ENCODE data around the gene C4orf36.

C4orf36 gene

GRCh38 chr4:86848136-86848535, 44.1 kb downstream of the C4orf36 start:
- H3K9me3 ChIP-seq (ENCODE audit: control insufficient read depth, low read length) = no peaks in the 10 kb centered on the region
- no peaks in the 10 kb centered on the region for H3K36me3 ChIP-seq (ENCODE audit: control insufficient read depth, insufficient read depth, low read length, severe bottlenecking)
- H3K4me3 ChIP-seq (ENCODE audit: low read length) = peak overlapping the region; percentile 44
- H3K27me3 ChIP-seq (replicated peaks; ENCODE audit: control insufficient read depth, insufficient read depth, low read length) = no peaks in the 10 kb centered on the region
- H3K4me1 ChIP-seq (ENCODE audit: control insufficient read depth, insufficient read depth, low read length) = peaks cover 28% of the 10 kb centered on the region
- DNase-seq (ENCODE audit: low read depth) = no peak
- peak overlapping the region; percentile 21 for H3K9ac ChIP-seq (ENCODE audit: low read length)

- no peak overlapping the region for H3K9ac ChIP-seq (ENCODE audit: low read length)
These were observed 44.7 kb downstream of the C4orf36 start for GRCh38 chr4:86847571-86847970.

GRCh38 chr4:86846921-86847320, 45.3 kb downstream of the C4orf36 start:
- Histone ChIP-seq H3K9ac (ENCODE audit: low read length) (no peak overlapping the region), H3K36me3 (ENCODE audit: control insufficient read depth, insufficient read depth, low read length, severe bottlenecking) (no peaks in the 10 kb centered on the region), H3K4me3 (ENCODE audit: low read length) (no peak overlapping the region)

More at GRCh38 chr4:86847571-86847970, 44.7 kb downstream of the C4orf36 start:
- Histone ChIP-seq H3K36me3 (ENCODE audit: control insufficient read depth, insufficient read depth, low read length, severe bottlenecking) (no peaks in the 10 kb centered on the region), H3K9me3 (ENCODE audit: control insufficient read depth, low read length) (no peaks in the 10 kb centered on the region), H3K4me3 (ENCODE audit: low read length) (peak overlapping the region; percentile 44), H3K4me1 (ENCODE audit: control insufficient read depth, insufficient read depth, low read length) (peaks cover 28% of the 10 kb centered on the region), H3K27me3 (replicated peaks; ENCODE audit: control insufficient read depth, insufficient read depth, low read length) (no peaks in the 10 kb centered on the region)
- DNase-seq (ENCODE audit: low read depth) = no peak

GRCh38 chr4:86845593-86845992, 46.6 kb downstream of the C4orf36 start:
- Histone ChIP-seq H3K4me1 (ENCODE audit: control insufficient read depth, insufficient read depth, low read length) (peaks cover 28% of the 10 kb centered on the region), H3K4me3 (ENCODE audit: low read length) (no peak overlapping the region), H3K9ac (ENCODE audit: low read length) (no peak overlapping the region), H3K27me3 (replicated peaks; ENCODE audit: control insufficient read depth, insufficient read depth, low read length) (no peaks in the 10 kb centered on the region), H3K36me3 (ENCODE audit: control insufficient read depth, insufficient read depth, low read length, severe bottlenecking) (no peaks in the 10 kb centered on the region), H3K9me3 (ENCODE audit: control insufficient read depth, low read length) (no peaks in the 10 kb centered on the region)
- no peak for DNase-seq (ENCODE audit: low read depth)

More at GRCh38 chr4:86846921-86847320, 45.3 kb downstream of the C4orf36 start:
- peak; percentile 20 for DNase-seq (ENCODE audit: low read depth)
- no peaks in the 10 kb centered on the region for H3K27me3 ChIP-seq (replicated peaks; ENCODE audit: control insufficient read depth, insufficient read depth, low read length)
- peaks cover 28% of the 10 kb centered on the region for H3K4me1 ChIP-seq (ENCODE audit: control insufficient read depth, insufficient read depth, low read length)
- H3K9me3 ChIP-seq (ENCODE audit: control insufficient read depth, low read length) = no peaks in the 10 kb centered on the region

- no peak overlapping the region for H3K9ac ChIP-seq (ENCODE audit: low read length)
- H3K9me3 ChIP-seq (ENCODE audit: control insufficient read depth, low read length) = no peaks in the 10 kb centered on the region
- no peak for DNase-seq (ENCODE audit: low read depth)
- no peaks in the 10 kb centered on the region for H3K27me3 ChIP-seq (replicated peaks; ENCODE audit: control insufficient read depth, insufficient read depth, low read length)
- no peaks in the 10 kb centered on the region for H3K36me3 ChIP-seq (ENCODE audit: control insufficient read depth, insufficient read depth, low read length, severe bottlenecking)
- H3K4me3 ChIP-seq (ENCODE audit: low read length) = no peak overlapping the region
- peaks cover 9% of the 10 kb centered on the region for H3K4me1 ChIP-seq (ENCODE audit: control insufficient read depth, insufficient read depth, low read length)
These were observed 50.9 kb downstream of the C4orf36 start for GRCh38 chr4:86841309-86841708.

GRCh38 chr4:86840858-86841257, 51.4 kb downstream of the C4orf36 start:
- Histone ChIP-seq H3K27me3 (replicated peaks; ENCODE audit: control insufficient read depth, insufficient read depth, low read length) (no peaks in the 10 kb centered on the region), H3K4me1 (ENCODE audit: control insufficient read depth, insufficient read depth, low read length) (peaks cover 9% of the 10 kb centered on the region), H3K4me3 (ENCODE audit: low read length) (no peak overlapping the region), H3K9me3 (ENCODE audit: control insufficient read depth, low read length) (no peaks in the 10 kb centered on the region), H3K9ac (ENCODE audit: low read length) (no peak overlapping the region), H3K36me3 (ENCODE audit: control insufficient read depth, insufficient read depth, low read length, severe bottlenecking) (no peaks in the 10 kb centered on the region)
- peak; percentile 12 for DNase-seq (ENCODE audit: low read depth)

GRCh38 chr4:86837691-86838503, 54.3 kb downstream of the C4orf36 start:
- peak; percentile 19 for DNase-seq (ENCODE audit: low read depth)
- Histone ChIP-seq H3K4me1 (ENCODE audit: control insufficient read depth, insufficient read depth, low read length) (peaks cover 19% of the 10 kb centered on the region), H3K4me3 (ENCODE audit: low read length) (no peak overlapping the region)

GRCh38 chr4:86835677-86836076, 56.5 kb downstream of the C4orf36 start:
- Histone ChIP-seq H3K4me3 (ENCODE audit: low read length) (no peak overlapping the region), H3K9ac (ENCODE audit: low read length) (no peak overlapping the region), H3K9me3 (ENCODE audit: control insufficient read depth, low read length) (no peaks in the 10 kb centered on the region), H3K36me3 (ENCODE audit: control insufficient read depth, insufficient read depth, low read length, severe bottlenecking) (no peaks in the 10 kb centered on the region), H3K4me1 (ENCODE audit: control insufficient read depth, insufficient read depth, low read length) (peaks cover 31% of the 10 kb centered on the region), H3K27me3 (replicated peaks; ENCODE audit: control insufficient read depth, insufficient read depth, low read length) (no peaks in the 10 kb centered on the region)
- no peak for DNase-seq (ENCODE audit: low read depth)

More at GRCh38 chr4:86837691-86838503, 54.3 kb downstream of the C4orf36 start:
- H3K9me3 ChIP-seq (ENCODE audit: control insufficient read depth, low read length) = no peaks in the 10 kb centered on the region
- H3K9ac ChIP-seq (ENCODE audit: low read length) = no peak overlapping the region
- H3K36me3 ChIP-seq (ENCODE audit: control insufficient read depth, insufficient read depth, low read length, severe bottlenecking) = no peaks in the 10 kb centered on the region
- no peaks in the 10 kb centered on the region for H3K27me3 ChIP-seq (replicated peaks; ENCODE audit: control insufficient read depth, insufficient read depth, low read length)

- Histone ChIP-seq H3K4me1 (ENCODE audit: control insufficient read depth, insufficient read depth, low read length) (peaks cover 32% of the 10 kb centered on the region), H3K4me3 (ENCODE audit: low read length) (no peak overlapping the region), H3K27me3 (replicated peaks; ENCODE audit: control insufficient read depth, insufficient read depth, low read length) (no peaks in the 10 kb centered on the region), H3K36me3 (ENCODE audit: control insufficient read depth, insufficient read depth, low read length, severe bottlenecking) (no peaks in the 10 kb centered on the region), H3K9me3 (ENCODE audit: control insufficient read depth, low read length) (no peaks in the 10 kb centered on the region), H3K9ac (ENCODE audit: low read length) (no peak overlapping the region)
- no peak for DNase-seq (ENCODE audit: low read depth)
These were observed 57.3 kb downstream of the C4orf36 start for GRCh38 chr4:86834901-86835300.

GRCh38 chr4:86833615-86834014, 58.6 kb downstream of the C4orf36 start:
- H3K4me1 ChIP-seq (ENCODE audit: control insufficient read depth, insufficient read depth, low read length) = peaks cover 32% of the 10 kb centered on the region
- H3K4me3 ChIP-seq (ENCODE audit: low read length) = no peak overlapping the region
- H3K9me3 ChIP-seq (ENCODE audit: control insufficient read depth, low read length) = no peaks in the 10 kb centered on the region
- H3K9ac ChIP-seq (ENCODE audit: low read length) = no peak overlapping the region
- DNase-seq (ENCODE audit: low read depth) = no peak
- no peaks in the 10 kb centered on the region for H3K36me3 ChIP-seq (ENCODE audit: control insufficient read depth, insufficient read depth, low read length, severe bottlenecking)
- no peaks in the 10 kb centered on the region for H3K27me3 ChIP-seq (replicated peaks; ENCODE audit: control insufficient read depth, insufficient read depth, low read length)

- H3K36me3 ChIP-seq (ENCODE audit: control insufficient read depth, insufficient read depth, low read length, severe bottlenecking) = no peaks in the 10 kb centered on the region
- no peaks in the 10 kb centered on the region for H3K9me3 ChIP-seq (ENCODE audit: control insufficient read depth, low read length)
- peak overlapping the region; percentile 0 for H3K4me3 ChIP-seq (ENCODE audit: low read length)
- H3K27me3 ChIP-seq (replicated peaks; ENCODE audit: control insufficient read depth, insufficient read depth, low read length) = no peaks in the 10 kb centered on the region
- DNase-seq (ENCODE audit: low read depth) = peak; percentile 91
- no peak overlapping the region for H3K9ac ChIP-seq (ENCODE audit: low read length)
- H3K4me1 ChIP-seq (ENCODE audit: control insufficient read depth, insufficient read depth, low read length) = peaks cover 22% of the 10 kb centered on the region
These were observed 60.7 kb downstream of the C4orf36 start for GRCh38 chr4:86831262-86832130.

Measured in adipocyte (in vitro differentiated cells).